HCT116 (cell line): ENCODE measurements around the gene ARRB2.

Experiments
- EZH2 ChIP-seq: fragments of 200-600 bp; sonication (generic); IDR thresholded peaks from 2 replicates; pipeline ENCODE4 v1.6.1; 2017; ENCODE audit warnings: antibody characterized with exemption, mixed run types
- EZH2phosphoT487 ChIP-seq: fragments of 200-600 bp; IDR thresholded peaks from 2 replicates; pipeline ENCODE4 v1.6.1; 2018; ENCODE audit warnings: antibody characterized with exemption, borderline replicate concordance
- POLR2A ChIP-seq: IDR thresholded peaks from 2 replicates; pipeline ENCODE4 v1.7.0; 2011; ENCODE audit warnings: borderline replicate concordance; ENCODE audit not compliant: insufficient read depth, insufficient read length; ENCODE audit errors: extremely low read depth
- POLR2AphosphoS5 ChIP-seq: IDR thresholded peaks from 2 replicates; pipeline ENCODE4 v1.6.1; 2011; ENCODE audit warnings: mild to moderate bottlenecking, low read depth, low read length, moderate library complexity
- REST ChIP-seq: IDR thresholded peaks from 2 replicates; pipeline ENCODE4 v1.6.1; 2012; ENCODE audit warnings: low read depth
- ZBTB33 ChIP-seq: IDR thresholded peaks from 2 replicates; pipeline ENCODE4 v1.6.1; 2011; ENCODE audit warnings: mild to moderate bottlenecking, low read length, moderate library complexity; ENCODE audit not compliant: insufficient replicate concordance; ENCODE audit errors: extremely low read depth
- ZFX ChIP-seq: fragments of 450-650 bp; IDR thresholded peaks from 2 replicates; pipeline ENCODE4 v1.6.1; 2017
- ZNF274 ChIP-seq: fragments of 200-500 bp; sonication (Bioruptor generic); IDR thresholded peaks from 2 replicates; pipeline ENCODE4 v1.6.1; 2014; ENCODE audit warnings: mild to moderate bottlenecking, low read depth, low read length, inconsistent platforms
- TF ChIP-seq, protein P1 (sequence below), 3 experiments: fragments of 200-600 bp in 1 of 3; sonication (generic) in 1 of 3; IDR thresholded peaks in 2 of 3; conservative IDR thresholded peaks in 1 of 3; 2 replicates each; pipeline ENCODE4 v1.5.1; 2012 to 2017; ENCODE audit warnings: low read depth in 2 of 3, low read length in 2 of 3, antibody characterized with exemption in 1 of 3, borderline replicate concordance in 1 of 3, control low read depth in 1 of 3, mild to moderate bottlenecking in 1 of 3, mixed read lengths in 1 of 3, mixed run types in 1 of 3, moderate library complexity in 1 of 3; ENCODE audit not compliant: insufficient read depth in 1 of 3

DNA sequence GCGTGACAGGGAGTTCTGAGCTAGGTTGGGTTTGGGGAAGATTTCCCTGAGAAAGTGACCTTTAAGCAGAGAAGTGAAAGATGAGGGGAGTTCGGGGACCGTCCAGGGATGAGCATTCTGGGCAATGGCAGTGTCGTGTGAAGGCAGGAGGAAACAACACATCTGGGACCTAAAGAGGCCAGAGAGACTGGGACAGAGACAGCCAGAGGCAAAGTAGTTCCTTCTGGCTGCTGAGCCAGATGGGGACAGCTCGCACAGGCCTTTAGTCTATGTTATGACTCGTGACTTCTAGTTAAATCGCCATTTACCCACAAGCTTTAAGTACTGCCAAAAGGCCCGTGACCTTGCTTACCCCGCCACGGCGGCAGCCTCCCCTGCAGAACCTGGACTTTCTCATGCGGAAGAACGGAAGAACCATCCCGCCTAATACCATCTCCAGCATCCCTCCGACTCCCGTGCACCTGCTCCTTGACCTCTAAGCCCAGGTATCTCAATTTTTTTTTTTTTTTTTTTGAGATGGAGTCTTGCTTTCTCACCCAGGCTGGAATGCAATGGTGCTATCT lies 12.3 kb downstream of the ARRB2 start:
- TF ChIP-seq EZH2 = no peak
- TF ChIP-seq EZH2phosphoT487 = no peak
- TF ChIP-seq, protein P1, sequence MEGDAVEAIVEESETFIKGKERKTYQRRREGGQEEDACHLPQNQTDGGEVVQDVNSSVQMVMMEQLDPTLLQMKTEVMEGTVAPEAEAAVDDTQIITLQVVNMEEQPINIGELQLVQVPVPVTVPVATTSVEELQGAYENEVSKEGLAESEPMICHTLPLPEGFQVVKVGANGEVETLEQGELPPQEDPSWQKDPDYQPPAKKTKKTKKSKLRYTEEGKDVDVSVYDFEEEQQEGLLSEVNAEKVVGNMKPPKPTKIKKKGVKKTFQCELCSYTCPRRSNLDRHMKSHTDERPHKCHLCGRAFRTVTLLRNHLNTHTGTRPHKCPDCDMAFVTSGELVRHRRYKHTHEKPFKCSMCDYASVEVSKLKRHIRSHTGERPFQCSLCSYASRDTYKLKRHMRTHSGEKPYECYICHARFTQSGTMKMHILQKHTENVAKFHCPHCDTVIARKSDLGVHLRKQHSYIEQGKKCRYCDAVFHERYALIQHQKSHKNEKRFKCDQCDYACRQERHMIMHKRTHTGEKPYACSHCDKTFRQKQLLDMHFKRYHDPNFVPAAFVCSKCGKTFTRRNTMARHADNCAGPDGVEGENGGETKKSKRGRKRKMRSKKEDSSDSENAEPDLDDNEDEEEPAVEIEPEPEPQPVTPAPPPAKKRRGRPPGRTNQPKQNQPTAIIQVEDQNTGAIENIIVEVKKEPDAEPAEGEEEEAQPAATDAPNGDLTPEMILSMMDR (IDR thresholded peaks at IDR 0.05 in 2 of 3, conservative IDR thresholded peaks at IDR 0.05 in 1 of 3; ENCODE audit: borderline replicate concordance in 1 of 3, insufficient read depth in 1 of 3, low read depth in 2 of 3, low read length in 2 of 3) = no peak
- no peak for TF ChIP-seq POLR2AphosphoS5
- no peak for TF ChIP-seq ZBTB33
- TF ChIP-seq ZFX = no peak
- no peak for TF ChIP-seq REST
- no peak for TF ChIP-seq POLR2A
- TF ChIP-seq ZNF274 = no peak
